RWPE2 (cell line): ENCODE results near the gene CELF2.

Experiments
- ATAC-seq: fragments of 200-7000 bp; cut with Tn5 transposase; 3 replicates; pipeline ENCODE4 v1.9.1; 2021; ENCODE audit warnings: low read depth
- DNase-seq: peaks from one replicate; pipeline ENCODE4 v3.0.0-alpha.2; 2020; ENCODE audit warnings: low spot score
- H3K27ac ChIP-seq: fragments of 450-650 bp; 2 replicates; pipeline ENCODE4 v1.5.1; 2017; ENCODE audit warnings: mild to moderate bottlenecking; ENCODE audit not compliant: poor library complexity, severe bottlenecking
- H3K27me3 ChIP-seq: fragments of 250-450 bp; sonication (Bioruptor Pico); 2 replicates; pipeline ENCODE4 v1.5.1; 2021; ENCODE audit warnings: mild to moderate bottlenecking, moderate library complexity; ENCODE audit not compliant: insufficient read depth, poor library complexity, severe bottlenecking
- H3K36me3 ChIP-seq: fragments of 250-450 bp; sonication (Bioruptor Pico); 2 replicates; pipeline ENCODE4 v1.5.1; 2020; ENCODE audit warnings: low read depth, mild to moderate bottlenecking, moderate library complexity
- H3K4me1 ChIP-seq: fragments of 250-450 bp; sonication (Bioruptor Pico); 2 replicates; pipeline ENCODE4 v1.5.1; 2021; ENCODE audit warnings: mild to moderate bottlenecking, moderate library complexity; ENCODE audit not compliant: insufficient read depth, poor library complexity, severe bottlenecking
- H3K4me3 ChIP-seq: fragments of 250-450 bp; sonication (Bioruptor Pico); 2 replicates; pipeline ENCODE4 v1.5.1; 2021; ENCODE audit warnings: mild to moderate bottlenecking, moderate library complexity; ENCODE audit not compliant: severe bottlenecking
- H3K9me3 ChIP-seq: fragments of 250-450 bp; sonication (Bioruptor Pico); 2 replicates; pipeline ENCODE4 v1.5.1; 2021; ENCODE audit warnings: mild to moderate bottlenecking, moderate library complexity; ENCODE audit not compliant: severe bottlenecking
- TF ChIP-seq, protein P1 (sequence below): fragments of 450-650 bp; IDR thresholded peaks from one replicate; pipeline ENCODE4 v1.5.1; 2017; ENCODE audit warnings: mild to moderate bottlenecking, moderate library complexity; ENCODE audit not compliant: poor library complexity, severe bottlenecking

Gene CELF2

DNA sequence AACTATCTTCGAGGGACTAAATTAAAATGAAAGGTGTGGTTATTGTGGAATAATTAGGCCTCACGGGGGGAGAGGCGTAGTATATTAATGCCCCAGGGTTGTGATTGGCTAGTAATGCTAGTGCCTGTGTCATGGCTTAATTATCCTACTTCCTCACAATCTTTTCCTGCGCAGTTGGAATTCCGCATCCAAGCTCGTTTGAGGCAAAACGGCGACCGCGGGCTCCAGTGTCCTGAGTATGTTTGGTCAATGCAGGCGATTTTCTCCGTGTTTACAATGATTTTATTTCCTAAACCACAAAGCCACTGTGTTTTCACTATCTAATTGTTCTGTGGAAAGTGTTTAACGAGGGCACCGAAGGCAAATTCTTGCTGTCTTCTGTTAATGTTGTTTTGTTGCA lies 282.9 kb downstream of the CELF2 start:
- Histone ChIP-seq H3K27ac (no peak overlapping the region), H3K36me3 (no peaks in the 10 kb centered on the region), H3K4me3 (no peak overlapping the region), H3K9me3 (no peaks in the 10 kb centered on the region), H3K27me3 (no peaks in the 10 kb centered on the region), H3K4me1 (no peaks in the 10 kb centered on the region)
- TF ChIP-seq, protein P1, sequence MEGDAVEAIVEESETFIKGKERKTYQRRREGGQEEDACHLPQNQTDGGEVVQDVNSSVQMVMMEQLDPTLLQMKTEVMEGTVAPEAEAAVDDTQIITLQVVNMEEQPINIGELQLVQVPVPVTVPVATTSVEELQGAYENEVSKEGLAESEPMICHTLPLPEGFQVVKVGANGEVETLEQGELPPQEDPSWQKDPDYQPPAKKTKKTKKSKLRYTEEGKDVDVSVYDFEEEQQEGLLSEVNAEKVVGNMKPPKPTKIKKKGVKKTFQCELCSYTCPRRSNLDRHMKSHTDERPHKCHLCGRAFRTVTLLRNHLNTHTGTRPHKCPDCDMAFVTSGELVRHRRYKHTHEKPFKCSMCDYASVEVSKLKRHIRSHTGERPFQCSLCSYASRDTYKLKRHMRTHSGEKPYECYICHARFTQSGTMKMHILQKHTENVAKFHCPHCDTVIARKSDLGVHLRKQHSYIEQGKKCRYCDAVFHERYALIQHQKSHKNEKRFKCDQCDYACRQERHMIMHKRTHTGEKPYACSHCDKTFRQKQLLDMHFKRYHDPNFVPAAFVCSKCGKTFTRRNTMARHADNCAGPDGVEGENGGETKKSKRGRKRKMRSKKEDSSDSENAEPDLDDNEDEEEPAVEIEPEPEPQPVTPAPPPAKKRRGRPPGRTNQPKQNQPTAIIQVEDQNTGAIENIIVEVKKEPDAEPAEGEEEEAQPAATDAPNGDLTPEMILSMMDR = no peak
- DNase-seq = no peak
- no peak for ATAC-seq

DNA sequence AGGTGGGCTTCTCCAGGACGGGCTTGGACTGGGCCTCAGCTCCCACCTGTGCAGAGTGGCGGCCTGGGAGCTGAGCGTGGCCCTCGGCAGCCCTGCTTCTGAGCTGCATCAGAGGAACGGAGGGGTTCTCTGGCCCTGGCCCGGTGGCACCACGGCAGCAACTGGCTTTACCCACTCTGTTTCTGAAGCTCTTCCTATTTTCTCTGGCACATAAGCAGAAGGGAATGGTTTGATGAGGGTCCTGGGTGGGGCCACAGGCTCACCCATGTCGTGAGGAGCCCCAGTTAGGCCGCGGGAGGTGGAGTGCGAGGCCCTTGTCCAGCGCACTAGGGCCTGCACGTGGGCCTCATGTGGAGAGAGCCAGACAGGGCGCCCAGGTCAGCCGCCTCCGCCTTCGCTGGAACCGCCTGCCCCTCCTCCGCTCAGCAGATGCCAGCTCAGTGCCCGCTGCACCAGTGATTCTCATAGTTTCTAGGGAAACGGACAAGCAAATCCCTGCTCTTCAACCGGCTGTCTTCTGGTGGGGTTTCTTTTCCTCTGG lies 284.0 kb downstream of the CELF2 start:
- TF ChIP-seq, protein P1 = no peak
- H3K36me3 ChIP-seq = no peaks in the 10 kb centered on the region
- no peak for ATAC-seq

DNA sequence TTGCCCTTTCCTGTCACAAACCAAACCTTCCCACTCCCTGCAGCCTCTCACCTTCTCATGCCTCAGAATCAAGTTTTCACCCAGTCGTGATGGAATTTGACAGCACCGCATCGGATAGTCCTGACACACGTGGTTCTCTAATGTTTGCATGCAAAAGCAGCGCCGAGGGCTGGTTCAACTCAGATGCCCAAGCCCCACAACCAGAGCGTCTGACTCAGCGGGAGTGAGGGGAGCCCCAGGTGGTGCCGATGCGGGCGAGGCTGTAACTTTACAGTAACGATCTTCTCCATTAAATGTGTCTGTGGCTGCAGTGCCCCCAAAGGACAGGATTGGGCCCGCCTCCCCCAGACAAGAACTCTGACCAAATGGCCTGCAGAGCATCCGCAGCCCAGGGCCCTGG lies 284.5 kb downstream of the CELF2 start:
- H3K36me3 ChIP-seq = no peaks in the 10 kb centered on the region

More for the DNA sequence above, 284.0 kb downstream of the CELF2 start:
- no peaks in the 10 kb centered on the region for H3K27me3 ChIP-seq
- no peaks in the 10 kb centered on the region for H3K4me1 ChIP-seq
- no peak overlapping the region for H3K27ac ChIP-seq
- no peaks in the 10 kb centered on the region for H3K9me3 ChIP-seq
- DNase-seq = no peak
- H3K4me3 ChIP-seq = no peak overlapping the region

DNA sequence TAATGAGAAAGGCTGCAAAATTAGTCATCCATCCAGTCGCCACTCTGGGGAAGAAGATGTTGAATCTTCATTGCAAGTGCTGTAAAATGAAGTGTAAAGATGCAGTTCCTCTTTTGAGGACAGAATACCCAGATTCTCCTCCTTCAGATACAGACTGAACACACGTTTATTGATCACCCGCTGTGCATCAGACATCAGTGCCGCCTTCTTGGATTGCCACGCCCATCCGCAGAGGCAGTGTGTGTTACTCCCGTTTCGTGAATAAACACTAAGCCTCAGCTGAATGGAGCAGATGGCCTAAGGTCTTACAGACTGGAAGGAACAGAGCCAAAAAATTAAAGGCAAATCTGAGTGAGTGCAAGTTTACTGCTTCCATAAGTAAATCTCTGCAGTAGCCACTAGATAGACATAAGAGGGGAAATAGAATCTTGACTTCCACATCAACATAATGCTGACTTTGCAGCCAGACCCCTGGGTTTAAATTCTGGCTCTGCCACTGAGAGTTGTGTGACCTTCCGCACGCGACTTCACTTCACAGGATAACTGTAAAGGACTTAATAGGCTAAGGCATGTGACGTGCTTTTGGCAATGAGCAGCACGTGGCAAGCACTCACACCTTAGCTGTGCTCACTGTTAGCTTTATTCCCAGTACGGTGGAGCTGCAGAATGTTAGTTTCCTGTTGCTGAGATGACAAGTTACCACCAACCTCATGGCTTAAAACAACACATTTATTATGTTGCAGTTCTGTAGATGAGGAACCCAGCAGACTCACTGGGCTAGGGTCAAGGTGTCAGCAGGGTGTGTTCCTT lies 285.9 kb downstream of the CELF2 start:
- ATAC-seq (no peak), DNase-seq (no peak)
- no peak overlapping the region for H3K4me3 ChIP-seq
- H3K36me3 ChIP-seq = no peaks in the 10 kb centered on the region
- TF ChIP-seq, protein P1 = no peak
- no peaks in the 10 kb centered on the region for H3K27me3 ChIP-seq
- H3K4me1 ChIP-seq = no peaks in the 10 kb centered on the region
- H3K9me3 ChIP-seq = peaks cover 5% of the 10 kb centered on the region
- no peak overlapping the region for H3K27ac ChIP-seq

More for the DNA sequence above, 284.5 kb downstream of the CELF2 start:
- ATAC-seq (no peak), DNase-seq (no peak)
- Histone ChIP-seq H3K9me3 (no peaks in the 10 kb centered on the region), H3K4me3 (no peak overlapping the region), H3K27ac (no peak overlapping the region), H3K4me1 (no peaks in the 10 kb centered on the region), H3K27me3 (no peaks in the 10 kb centered on the region)
- TF ChIP-seq, protein P1 = no peak
